ENCODE measurements around the gene KIF26B. TPM values are rescaled to one million over a fixed set of nuclear protein-coding genes. Genes with fewer than 3 reads are reported as not detected.

Gene KIF26B
- total RNA-seq, 1 donor from 2014 or later: 1.0 TPM

GRCh38 chr1:245432228-245432875 is 277.6 kb downstream of the KIF26B start:
- no peak for DNase-seq

- no peak for DNase-seq
These were observed 278.8 kb downstream of the KIF26B start for GRCh38 chr1:245433561-245433960.

DNA sequence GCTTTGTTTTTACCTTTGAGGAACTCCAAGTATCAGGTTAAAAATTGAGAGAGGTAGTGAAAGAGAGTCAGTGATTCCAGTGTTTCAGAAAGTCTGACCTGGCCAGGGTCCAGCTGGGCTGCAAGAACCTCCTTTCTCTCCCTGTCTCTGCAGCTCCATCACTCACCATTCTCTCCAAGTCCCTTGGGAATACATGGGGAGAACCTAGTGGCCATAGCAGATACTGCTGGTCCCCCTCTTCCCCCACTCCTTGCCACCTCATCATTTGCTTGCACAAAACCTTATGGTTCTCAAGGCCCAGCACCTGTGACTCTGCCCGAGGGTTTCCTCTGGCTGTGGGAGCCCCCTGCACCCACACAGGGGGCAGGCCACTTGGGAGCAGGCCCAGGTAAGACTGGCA is 279.5 kb downstream of the KIF26B start:
- no peak for DNase-seq

- DNase-seq: no peak
These were observed 281.6 kb downstream of the KIF26B start for GRCh38 chr1:245436407-245436806.

DNA sequence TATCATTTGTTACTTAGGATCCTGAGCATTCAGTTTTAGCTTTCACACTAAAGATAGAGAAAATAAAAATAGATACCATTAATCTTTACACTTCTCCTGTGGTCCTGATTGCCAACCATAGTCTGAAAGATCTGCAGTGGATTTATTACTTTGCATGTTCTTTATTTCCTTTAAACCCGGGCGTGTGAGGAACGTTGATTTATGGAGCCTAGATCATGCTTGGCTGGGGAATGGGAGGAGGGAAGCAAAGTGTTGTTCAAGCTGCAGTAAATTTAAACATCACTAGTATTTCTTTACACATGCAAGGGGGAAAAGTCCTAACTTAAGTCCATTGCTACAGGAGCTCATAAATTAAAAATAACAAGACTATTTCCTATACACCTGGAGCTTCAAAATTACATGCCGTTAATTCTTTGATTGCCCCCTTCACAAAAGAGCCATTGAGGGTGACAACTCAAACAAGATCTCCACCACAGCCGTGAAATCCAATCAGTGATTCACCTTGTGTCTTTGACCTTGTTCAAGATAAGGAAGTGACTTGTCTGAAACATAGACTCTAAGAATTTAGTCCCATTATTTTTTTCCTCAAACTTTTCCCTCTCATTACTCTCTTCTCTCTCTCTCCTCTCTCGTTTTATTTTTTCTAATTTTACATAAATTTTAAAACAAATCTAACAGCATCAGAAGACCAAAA is 282.7 kb downstream of the KIF26B start:
- no peak for DNase-seq

DNA sequence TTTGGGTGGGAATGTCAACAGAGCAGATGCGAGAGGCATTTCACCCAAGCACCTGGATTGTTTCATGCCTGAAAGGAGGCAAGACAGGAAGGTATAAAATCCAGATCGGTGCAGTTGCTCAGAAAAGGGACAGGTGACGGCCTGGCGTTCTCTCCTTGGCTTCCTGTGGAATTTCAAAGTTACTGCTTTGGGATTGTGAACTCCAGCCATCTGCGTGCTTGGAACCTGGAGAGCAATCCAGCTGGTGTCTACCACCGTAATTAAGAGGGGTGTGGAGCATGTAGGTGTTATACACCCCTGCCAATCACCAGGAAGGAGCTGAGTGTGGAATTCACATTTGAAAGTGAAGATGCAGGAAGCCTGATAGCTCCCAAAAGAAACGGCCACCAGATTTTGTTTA is 286.1 kb downstream of the KIF26B start:
- no peak for DNase-seq

DNA sequence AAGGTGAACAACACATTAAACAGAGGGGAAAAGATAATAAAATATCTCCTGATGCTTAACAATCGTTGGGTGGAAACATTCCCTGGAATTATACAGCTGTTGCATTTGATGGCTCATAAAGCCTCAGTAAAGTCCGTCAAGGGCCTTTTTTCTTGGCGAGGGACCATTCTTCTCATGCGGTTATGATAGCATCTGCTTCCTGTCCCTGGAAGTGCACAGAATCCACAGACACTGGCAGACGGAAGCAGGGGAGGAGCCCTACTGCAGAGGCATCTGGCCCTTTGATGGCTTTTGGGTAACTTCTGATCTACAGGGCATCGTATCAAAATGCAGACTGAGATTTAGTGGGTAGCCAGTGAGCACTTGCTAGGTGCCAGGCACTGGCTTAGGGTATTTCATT is 286.9 kb downstream of the KIF26B start:
- DNase-seq: no peak

DNA sequence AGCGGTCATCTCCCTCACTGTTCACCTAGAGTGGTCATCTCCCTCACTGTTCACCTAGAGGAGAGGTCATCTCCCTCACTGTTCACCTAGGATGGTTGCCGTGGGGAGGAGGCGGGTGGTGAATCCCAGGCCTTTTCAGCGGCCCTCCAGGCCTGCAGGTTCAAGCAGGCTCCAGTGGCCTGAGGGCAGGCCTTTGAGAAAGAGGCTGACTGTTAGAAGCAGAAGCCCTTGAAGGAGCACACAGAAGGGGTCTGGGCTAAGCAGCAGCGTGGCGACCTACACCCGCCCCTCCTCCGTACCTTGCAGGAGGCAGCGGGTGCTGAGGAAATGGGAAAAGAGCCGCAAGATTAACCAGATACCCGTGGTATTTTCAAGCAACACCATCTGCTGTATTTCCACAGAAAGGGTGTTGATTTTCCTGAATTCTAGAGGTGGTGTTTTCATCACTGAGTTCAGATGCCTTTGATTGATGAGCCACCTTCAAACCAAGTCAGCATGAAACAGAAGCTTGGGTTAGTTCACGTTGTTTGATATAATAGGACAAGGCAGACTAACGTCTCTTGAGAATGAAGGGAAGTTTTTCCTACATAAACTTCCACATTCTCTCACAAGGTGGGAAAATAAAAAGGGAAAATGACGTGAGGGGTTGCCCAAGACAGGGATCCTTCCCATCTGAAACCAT is 289.5 kb downstream of the KIF26B start:
- DNase-seq: no peak

DNA sequence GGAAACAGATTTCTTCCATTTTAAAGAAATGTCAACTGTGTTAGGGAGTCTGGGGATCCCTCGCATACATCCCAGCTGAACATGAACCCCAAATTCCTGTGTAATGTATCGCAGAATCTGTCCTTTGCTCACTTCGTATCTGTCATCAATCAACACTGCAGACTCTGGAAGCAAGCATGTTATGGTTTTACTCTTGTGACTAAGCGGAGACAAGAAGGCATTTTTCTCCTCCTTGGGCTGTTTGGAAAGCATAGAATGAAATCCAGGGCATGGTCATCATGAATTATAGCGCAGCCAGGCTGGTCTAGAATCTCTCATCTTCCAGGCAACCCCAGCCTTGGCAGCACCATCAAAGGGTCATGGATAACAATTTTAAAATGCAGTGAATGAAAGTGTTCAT is 290.2 kb downstream of the KIF26B start:
- no peak for DNase-seq

DNA sequence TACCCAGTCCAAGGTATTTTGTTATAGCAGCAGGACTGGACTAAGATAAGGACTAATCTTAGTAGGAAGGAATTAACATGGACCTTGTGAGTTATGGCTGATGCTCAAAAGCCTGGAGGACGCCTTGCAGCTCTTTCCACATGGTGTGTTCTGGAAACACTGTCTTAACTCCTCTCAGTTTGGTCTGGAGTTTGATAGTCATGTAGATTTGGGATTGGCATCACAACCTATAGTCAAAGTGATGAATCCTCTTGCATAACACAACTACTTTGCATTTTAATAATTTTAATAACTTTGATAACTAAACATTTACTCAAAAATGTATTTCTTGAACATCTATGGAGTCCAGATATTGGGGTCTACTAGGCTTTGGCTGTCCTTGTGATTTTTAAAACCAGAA is 293.7 kb downstream of the KIF26B start:
- no peak for DNase-seq

GRCh38 chr1:245448975-245449431 is 294.2 kb downstream of the KIF26B start:
- no peak for DNase-seq

DNA sequence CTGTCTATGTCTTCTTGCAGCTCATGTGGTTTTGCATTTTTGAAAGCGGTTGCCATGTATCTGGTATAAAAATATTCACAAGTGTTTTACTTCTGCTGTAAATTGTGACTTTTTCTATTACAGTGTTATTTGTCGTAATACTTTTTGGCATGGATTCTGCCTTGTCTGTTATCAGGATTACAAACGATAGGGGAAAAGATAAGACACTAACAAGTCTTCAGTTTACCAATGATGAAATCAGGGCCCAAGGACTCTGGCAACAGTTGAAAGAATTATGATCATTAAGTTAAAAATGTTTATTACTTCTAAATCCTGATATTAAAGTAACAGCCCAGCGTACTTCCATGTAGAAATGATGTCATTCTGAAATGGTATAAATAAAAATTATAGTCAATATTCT is 298.8 kb downstream of the KIF26B start:
- no peak for DNase-seq

DNA sequence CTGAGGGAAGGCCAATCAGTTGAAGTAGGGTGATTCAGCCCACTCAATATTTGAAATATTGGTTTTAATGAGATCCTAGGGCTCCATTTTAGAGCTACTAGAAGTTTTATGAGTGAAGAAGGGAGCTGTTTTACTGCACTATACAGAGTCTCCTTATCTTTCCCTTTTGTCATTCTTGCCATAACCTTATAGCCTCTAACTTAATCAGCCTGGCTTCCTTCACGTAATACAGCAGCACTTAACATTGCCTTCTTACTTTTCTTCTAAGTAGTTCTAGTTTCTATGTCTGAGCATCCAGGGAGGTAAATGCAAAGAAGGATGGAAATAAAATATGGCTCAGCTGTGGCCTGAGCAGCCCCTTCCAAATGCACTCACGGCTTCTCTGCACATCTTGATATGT is 299.3 kb downstream of the KIF26B start:
- no peak for DNase-seq

DNA sequence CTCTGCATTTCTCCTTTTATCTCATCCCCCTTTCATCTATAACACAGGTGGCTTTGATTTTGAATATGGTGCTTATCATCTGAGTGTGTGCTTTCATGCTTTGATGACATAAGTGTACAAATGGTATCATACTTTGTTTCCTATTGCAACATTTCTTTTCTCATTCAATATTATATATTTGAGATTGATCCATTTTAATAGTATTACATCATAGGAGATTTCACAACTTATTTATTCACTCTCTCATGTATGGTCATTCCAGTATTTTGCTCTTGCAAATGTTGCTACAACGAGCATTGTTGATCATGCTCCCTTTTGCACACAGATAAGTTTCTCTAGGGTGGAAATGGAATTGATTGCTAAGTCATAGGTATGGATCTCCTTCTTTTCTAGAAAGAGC is 302.8 kb downstream of the KIF26B start:
- DNase-seq: no peak

DNA sequence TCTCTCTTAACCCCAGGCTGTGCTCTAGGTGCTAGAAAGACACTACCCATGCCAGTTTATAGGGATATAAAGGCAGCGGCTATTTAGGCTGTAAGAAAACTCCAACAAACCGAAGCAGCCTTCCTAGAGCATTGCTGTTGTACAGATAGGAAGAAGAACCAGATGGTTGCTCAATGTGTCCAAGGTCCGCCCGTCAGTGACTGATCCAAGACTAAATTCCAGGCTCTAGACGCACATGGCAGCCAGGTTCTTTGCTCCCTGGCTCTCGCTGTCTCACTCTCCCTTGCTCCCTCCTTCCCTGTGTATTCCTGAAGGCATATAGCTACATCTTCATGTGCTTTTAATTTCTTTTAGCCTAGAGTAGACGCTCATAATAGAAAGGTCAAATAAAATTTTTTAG is 303.4 kb downstream of the KIF26B start:
- DNase-seq: no peak

GRCh38 chr1:245458761-245459174 is 304.0 kb downstream of the KIF26B start:
- DNase-seq: no peak

GRCh38 chr1:245459621-245460020 is 304.8 kb downstream of the KIF26B start:
- no peak for DNase-seq

- no peak for DNase-seq
These were observed 306.9 kb downstream of the KIF26B start for GRCh38 chr1:245461681-245462080.

- no peak for DNase-seq
These were observed 307.4 kb downstream of the KIF26B start for GRCh38 chr1:245462161-245462560.

DNA sequence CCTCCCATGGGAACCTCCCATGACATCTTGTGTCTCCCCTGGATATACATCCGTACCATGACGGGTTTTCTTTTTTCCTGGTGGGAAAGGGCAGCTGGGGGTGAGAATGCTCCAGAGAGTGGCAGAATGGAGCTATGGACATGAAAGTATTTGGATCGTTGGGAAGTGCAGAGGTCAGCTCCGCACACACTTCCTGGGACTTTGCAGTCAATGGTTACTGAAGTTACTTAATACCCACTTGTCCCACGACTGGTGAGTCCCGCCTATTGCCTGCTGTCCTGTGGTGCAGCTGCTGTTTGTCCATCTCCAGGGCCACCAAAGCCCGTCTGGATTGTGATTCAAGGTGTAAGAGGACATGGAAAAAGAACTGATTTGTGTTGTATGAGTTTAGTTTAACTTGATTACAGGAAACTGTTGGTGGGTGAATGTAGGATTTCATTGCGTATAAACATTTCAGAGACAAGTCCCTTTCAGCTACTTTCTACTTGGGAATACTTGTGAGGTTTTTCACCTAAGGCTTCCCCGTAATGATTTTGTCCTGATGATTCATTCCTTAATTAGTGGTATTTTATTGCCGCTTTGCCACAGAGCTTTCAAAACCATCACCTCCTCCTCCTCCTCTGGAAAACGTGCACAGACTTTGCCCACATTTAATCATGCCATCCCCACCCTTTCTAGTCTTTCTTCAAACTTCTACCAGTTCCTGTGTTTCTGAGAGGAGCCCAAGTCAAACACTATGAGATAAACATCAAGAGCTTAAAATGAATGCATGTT is 308.8 kb downstream of the KIF26B start:
- no peak for DNase-seq

GRCh38 chr1:245464290-245464689 is 309.5 kb downstream of the KIF26B start:
- DNase-seq: no peak

GRCh38 chr1:245465666-245466065 is 310.9 kb downstream of the KIF26B start:
- DNase-seq: no peak

DNA sequence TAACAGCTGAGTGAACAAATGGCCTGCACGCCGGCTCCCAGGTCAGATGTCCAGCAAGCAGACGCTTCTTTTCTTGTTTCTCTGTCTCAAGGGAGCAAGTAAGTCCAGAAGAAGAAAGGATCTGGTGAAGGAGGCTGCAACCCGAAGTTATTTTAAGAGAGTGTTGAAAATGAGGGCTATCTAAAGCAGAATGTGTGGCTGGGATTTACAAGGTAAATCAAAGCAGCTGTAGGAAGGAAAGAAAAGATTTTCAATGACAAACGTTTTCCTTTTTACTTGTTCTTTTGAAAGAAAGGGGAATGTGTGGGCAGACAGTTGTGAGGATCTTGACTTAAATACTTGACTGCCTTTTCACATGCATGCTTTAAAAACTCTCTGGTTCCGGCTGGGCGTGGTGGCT is 311.5 kb downstream of the KIF26B start:
- DNase-seq: no peak
